Activated gamma-delta T cell treated with Interleukin-2 at 50 U/mL for 16 hours (primary cell): ENCODE results near the gene GSTT2B.
"Not testable (repeated sequence)": the region's sequence is repeated elsewhere in the genome, so short reads cannot be mapped to it uniquely, and the experiment has no call there.

ENCODE experiments used
- DNase-seq: peaks from one replicate; pipeline ENCODE4 v3.0.0-alpha.2; 2020

The GSTT2B gene

GRCh38 chr22:23961084-23961771 lies at the start of gene GSTT2B:
GSTT2B (minus strand) TSS chr22:23961195; CDS start chr22:23961131, 64 bp downstream.
- not testable (repeated sequence) for DNase-seq

GRCh38 chr22:24010018-24010391 lies 49.0 kb upstream of the GSTT2B start:
- no peak for DNase-seq

- no peak for DNase-seq
Observed at GRCh38 chr22:24009227-24010017, 48.4 kb upstream of the GSTT2B start.

GRCh38 chr22:24008381-24009226 lies 47.6 kb upstream of the GSTT2B start:
- no peak for DNase-seq

- DNase-seq = no peak
Observed at GRCh38 chr22:24008022-24008283, 47.0 kb upstream of the GSTT2B start.

- DNase-seq = no peak
Observed at GRCh38 chr22:24007253-24008021, 46.4 kb upstream of the GSTT2B start.

- DNase-seq = no peak
Observed at GRCh38 chr22:24006914-24007214, 45.9 kb upstream of the GSTT2B start.

- DNase-seq = no peak
Observed at GRCh38 chr22:24006207-24006913, 45.4 kb upstream of the GSTT2B start.

GRCh38 chr22:24005201-24005600 lies 44.2 kb upstream of the GSTT2B start, which contains the start of gene GSTT4:
GSTT4 (minus strand) TSS chr22:24005453; CDS start chr22:24005356, 97 bp downstream.
- no peak for DNase-seq

- DNase-seq = no peak
Observed at GRCh38 chr22:24003887-24004286, 42.9 kb upstream of the GSTT2B start.

GRCh38 chr22:24002851-24003250 lies 41.9 kb upstream of the GSTT2B start:
- no peak for DNase-seq

GRCh38 chr22:24002272-24002671 lies 41.3 kb upstream of the GSTT2B start:
- no peak for DNase-seq

GRCh38 chr22:24001314-24001713 lies 40.3 kb upstream of the GSTT2B start:
- DNase-seq = no peak

- DNase-seq = not testable (repeated sequence)
Observed at GRCh38 chr22:23999779-24000178, 38.8 kb upstream of the GSTT2B start.

GRCh38 chr22:23997092-23997491 lies 36.1 kb upstream of the GSTT2B start:
- no peak for DNase-seq

- DNase-seq = not testable (repeated sequence)
Observed at GRCh38 chr22:23993581-23994177, 32.7 kb upstream of the GSTT2B start.

- DNase-seq = not testable (repeated sequence)
Observed at GRCh38 chr22:23993080-23993479, 32.1 kb upstream of the GSTT2B start.

- not testable (repeated sequence) for DNase-seq
Observed at GRCh38 chr22:23989583-23990244, 28.7 kb upstream of the GSTT2B start.

- not testable (repeated sequence) for DNase-seq
Observed at GRCh38 chr22:23986538-23987178, 25.7 kb upstream of the GSTT2B start.

GRCh38 chr22:23986089-23986488 lies 25.1 kb upstream of the GSTT2B start:
- DNase-seq = not testable (repeated sequence)

- DNase-seq = no peak
Observed at GRCh38 chr22:23984430-23984829, 23.4 kb upstream of the GSTT2B start.
